HG03095 (cell line): Measurements from ENCODE around the gene ZNF771.

Experiments
- ATAC-seq: cut with Tn5 transposase; IDR thresholded peaks from one replicate; pipeline ENCODE4 v1.9.1; 2021; ENCODE audit warnings: moderate library complexity; ENCODE audit not compliant: unreplicated experiment

The ZNF771 gene

DNA sequence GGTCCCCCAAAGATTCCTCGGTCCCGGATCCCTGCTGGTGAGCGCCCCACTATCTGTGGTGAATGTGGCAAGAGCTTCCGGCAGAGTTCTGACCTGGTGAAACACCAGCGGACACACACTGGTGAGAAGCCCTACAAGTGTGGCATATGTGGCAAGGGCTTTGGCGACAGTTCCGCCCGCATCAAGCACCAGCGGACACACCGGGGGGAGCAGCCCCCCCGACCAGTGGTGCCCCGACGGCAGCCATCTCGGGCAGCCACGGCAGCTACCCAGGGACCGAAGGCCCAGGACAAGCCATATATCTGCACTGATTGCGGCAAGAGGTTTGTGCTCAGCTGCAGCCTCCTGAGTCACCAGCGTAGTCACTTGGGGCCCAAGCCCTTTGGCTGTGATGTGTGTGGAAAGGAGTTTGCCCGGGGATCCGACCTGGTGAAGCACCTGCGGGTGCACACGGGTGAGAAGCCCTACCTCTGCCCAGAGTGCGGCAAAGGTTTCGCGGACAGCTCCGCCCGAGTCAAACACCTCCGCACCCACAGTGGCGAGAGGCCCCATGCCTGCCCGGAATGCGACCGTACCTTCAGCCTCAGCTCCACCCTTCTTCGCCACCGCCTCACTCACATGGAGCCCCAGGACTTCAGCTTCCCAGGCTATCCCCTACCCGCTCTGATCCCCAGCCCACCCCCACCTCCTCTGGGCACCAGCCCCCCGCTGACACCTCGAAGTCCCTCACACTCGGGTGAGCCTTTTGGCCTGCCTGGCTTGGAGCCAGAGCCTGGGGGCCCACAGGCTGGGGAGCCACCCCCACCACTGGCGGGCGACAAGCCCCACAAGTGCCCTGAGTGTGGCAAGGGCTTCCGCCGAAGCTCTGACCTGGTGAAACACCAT lies 9.4 kb upstream of the ZNF771 start:
- ATAC-seq, result no peak

GRCh38 chr16:30398661-30399434 lies 8.6 kb upstream of the ZNF771 start:
- ATAC-seq, result no peak

- ATAC-seq, result no peak
Observed at GRCh38 chr16:30399435-30400186, 7.8 kb upstream of the ZNF771 start.

DNA sequence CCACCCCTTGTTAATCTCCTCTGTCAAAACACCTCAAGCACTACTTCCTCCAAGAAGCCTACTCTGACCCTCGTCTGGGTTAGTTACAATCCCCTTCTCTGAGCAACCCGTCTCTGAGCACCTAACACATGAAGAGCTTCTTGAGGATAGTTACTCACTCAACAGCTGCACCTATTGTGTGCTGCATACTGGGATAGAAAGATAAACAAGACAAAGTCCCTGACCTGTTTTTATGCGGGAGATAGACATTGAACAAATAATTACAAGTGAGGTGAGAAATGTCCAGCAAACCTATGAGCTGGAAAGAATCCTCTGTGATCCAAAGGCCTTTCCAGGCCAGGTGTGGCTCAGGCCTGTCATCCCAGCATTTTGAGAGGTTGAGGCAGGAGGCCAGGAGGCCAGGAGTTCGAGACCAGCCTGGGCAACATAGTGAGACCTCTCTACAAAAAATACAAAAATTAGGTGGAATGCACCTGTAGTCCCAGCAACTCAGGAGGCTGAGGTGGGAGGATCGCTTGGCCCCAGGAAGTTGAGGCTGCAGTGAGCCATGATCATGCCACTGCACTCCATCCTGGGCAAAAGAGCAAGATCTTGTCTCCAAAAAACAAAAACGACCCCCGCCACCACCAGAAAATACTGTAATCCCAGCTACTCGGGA lies 5.5 kb upstream of the ZNF771 start:
- no peak for ATAC-seq

DNA sequence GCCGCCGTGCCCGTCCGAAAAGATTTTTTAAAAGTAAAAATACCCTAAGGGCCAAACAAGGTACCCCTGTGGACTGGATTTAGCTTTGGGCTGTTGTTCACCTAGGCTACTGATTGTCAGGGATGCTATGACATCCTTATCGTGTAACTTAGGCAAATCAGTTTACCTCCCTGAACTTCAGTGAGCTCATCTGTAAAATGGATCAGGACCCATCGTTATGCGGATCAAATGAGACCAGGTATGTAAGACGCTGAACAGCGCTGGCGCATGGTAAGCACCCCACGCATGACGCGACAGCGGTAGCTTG lies 658 bp upstream of the ZNF771 start:
- ATAC-seq, result peak; percentile 8

GRCh38 chr16:30407804-30408534 lies 563 bp downstream of the ZNF771 start:
- ATAC-seq, result no peak

DNA sequence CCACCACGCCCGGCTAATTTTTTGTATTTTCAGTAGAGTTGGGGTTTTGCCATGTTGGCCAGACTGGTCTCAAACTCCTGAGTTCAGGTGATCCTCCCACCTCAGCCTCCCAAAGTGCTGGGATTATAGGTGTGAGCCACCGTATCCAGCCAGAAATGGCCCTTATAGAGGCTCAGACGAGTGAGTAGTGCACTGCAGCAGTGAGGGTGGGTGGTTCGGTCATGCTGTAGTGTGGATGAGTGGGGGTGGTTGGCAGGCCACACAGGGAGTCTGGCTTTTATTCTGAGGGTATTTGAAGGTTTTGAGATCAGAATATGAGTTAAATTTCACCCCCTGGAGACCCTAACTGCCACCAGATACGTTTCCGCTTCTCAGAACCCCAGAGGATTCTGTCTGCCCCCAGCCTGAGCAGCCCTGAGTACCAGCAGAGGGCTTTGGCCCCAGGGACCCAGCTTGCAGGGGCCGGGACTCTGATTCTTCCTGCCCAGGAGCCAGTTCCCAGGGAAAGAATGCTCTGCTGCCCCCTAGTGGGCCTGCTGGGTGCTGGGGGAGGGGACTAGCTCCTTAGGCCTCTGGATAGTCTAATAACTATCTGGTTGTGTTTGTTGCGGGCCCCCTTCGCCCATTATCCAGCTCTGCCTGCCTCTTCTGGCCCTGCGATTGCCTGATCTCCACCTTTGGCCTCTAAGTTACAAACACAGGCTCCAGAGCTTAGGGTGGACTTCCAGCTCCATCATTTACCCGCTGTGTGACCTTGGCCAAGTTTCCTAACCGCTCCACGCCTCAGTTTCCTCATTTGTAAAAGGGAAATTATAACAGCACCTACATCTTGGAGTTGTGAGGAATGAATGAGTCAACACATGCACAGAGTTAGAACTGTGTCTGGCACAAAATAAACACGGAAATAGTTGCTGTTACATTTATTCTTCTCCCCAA lies 2.0 kb downstream of the ZNF771 start:
- no peak for ATAC-seq

GRCh38 chr16:30413112-30413806 lies 5.9 kb downstream of the ZNF771 start:
- no peak for ATAC-seq

- ATAC-seq, result no peak
Observed at GRCh38 chr16:30414159-30414558, 6.8 kb downstream of the ZNF771 start.

DNA sequence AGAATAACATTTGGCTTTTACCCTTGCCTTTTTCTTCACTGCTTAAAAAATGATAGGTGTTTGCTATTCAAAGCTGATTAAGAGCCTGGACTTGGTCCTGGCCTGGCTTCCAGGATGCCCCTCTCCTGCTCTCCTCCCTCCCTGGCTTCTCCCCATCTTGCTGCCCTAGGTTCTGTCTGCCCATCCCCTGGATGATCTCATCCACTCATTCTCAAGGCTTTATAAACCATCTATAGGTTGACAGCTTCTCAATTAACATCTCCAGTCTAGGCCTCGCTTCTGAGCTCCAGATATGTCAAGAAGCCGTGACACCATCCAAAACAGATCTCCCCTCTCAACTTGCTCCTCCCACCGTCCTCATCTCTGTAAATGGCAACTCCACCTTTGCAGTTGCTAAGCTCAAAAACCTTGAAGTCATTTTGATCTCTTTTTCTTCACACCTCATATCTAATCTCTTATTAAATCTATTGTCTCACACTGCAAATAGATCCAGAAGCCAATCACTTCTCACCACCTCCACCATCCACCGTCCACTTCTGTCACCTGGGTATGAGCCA lies 8.7 kb downstream of the ZNF771 start:
- no peak for ATAC-seq

GRCh38 chr16:30416624-30417528 lies 9.5 kb downstream of the ZNF771 start:
- ATAC-seq, result no peak

GRCh38 chr16:30417529-30418349 lies 10.3 kb downstream of the ZNF771 start:
- peak; percentile 79 for ATAC-seq

DNA sequence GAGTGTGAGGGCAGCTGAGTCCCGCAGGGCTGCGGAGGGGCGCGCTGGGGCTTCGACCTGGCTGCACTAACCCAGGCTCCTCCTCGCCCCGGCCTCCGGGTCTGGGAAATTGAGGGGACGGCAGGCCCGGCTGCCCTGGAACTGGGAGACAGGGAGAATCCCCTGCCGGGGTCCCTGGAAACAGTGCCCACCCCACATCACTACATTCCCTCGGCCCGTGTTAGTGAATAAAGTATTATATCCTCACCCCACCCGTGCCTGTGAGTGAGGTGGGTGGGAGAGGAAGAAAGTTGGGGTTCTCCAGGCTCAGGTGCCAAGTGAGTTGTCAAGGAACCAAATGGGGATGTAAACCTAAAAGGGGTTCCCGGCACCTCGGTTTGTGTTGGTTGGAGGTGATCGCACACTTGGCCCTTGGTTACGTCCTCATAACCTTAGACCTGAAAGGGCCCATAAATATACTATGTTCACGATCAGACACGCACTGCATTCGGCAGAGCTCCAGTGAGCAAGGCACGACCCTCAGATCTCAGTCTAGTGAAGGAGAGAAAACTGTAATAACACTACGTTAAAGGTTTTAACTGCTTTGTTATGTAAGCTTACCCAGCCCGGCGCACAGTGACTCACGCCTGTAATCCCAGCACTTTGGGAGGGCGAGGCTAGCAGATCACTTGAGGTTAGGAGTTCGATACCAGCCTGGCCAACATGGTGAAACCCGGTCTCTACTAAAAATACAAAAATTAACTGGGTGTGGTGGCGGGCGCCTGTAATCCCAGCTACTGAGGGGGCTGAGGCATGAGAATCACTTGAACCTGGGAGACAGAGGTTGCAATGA lies 11.2 kb downstream of the ZNF771 start:
- ATAC-seq, result no peak

DNA sequence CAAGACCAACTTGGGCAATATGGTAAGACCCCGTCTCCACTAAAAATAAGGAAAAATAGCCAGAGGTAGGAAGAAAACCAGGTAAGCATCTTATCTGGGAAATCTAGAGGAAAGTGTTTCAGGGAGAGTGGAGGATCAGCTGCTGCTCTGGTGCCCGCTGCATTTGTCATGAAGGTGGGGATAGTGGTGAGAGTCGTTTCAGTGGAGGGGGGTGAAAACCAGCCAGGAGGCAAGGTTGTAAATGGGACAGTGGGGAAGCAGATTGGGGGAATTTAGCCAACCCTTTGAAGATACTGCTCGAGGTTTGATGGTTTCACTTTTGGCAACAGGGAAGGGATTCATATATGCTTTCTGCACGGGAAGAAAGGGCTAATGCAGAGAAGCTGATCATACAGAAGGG lies 13.6 kb downstream of the ZNF771 start:
- no peak for ATAC-seq

DNA sequence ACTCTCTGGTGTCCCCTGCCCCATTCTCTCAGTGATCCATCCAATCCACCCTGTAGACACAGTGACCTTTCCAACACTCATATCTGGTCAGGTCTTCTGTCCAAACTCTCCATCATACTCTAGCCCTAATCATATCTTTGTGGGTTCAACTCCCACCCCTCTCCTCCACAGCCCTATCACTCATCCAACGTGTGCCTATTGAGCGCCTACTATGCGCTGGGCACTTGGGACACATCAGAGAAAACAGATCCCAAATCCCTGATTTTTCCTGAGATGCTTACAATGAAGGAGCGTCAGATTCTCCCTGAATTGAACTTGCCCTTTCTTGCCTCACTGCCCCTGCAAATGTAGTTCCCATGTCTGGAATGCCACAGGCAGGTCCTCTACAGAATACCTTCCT lies 20.6 kb downstream of the ZNF771 start:
- ATAC-seq, result no peak

- peak; percentile 14 for ATAC-seq
Observed at GRCh38 chr16:30429418-30429677, 21.9 kb downstream of the ZNF771 start.
